GM18505 (cell line): Measurements from ENCODE around the gene MAEL.

ENCODE experiments used
- ATAC-seq: cut with Tn5 transposase; IDR thresholded peaks from one replicate; pipeline ENCODE4 v1.9.1; 2021; ENCODE audit not compliant: unreplicated experiment
- POLR2A ChIP-seq: IDR thresholded peaks from 4 replicates; pipeline ENCODE4 v1.6.1; 2011; ENCODE audit warnings: borderline replicate concordance; ENCODE audit not compliant: insufficient read depth, insufficient read length; ENCODE audit errors: extremely low read depth

MAEL gene

GRCh38 chr1:167056529-167057231, 67.6 kb downstream of the MAEL start:
- no peak for ATAC-seq
- no peak for TF ChIP-seq POLR2A

DNA sequence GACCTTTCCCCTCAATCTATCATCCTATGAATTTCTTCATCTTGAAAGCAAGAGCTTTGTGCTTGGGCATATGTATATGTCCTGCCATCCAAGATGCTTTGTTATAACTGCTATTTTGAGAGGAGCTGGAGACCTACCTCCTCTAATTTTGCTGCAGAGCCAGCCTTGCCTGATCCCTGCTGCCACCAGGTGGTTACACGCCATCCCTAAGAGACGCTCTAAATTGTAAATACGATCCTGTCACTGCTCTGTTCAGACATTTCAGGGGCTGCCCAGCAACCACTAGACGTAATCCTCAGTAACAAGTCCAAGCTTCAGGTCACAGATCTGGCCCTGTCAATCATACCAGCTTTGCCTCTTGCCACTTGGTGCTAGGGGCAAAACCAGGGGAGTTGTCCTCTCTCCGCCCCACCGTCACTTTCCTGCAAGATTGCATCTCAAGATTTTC, 68.2 kb downstream of the MAEL start:
- peak; percentile 42 for ATAC-seq
- TF ChIP-seq POLR2A, result no peak

GRCh38 chr1:167059045-167059808, 70.1 kb downstream of the MAEL start:
- ATAC-seq, result no peak
- no peak for TF ChIP-seq POLR2A

- ATAC-seq, result no peak
- TF ChIP-seq POLR2A, result no peak
Observed at GRCh38 chr1:167059809-167060107, 70.7 kb downstream of the MAEL start.

GRCh38 chr1:167060141-167061072, 71.3 kb downstream of the MAEL start:
- TF ChIP-seq POLR2A, result no peak
- no peak for ATAC-seq

DNA sequence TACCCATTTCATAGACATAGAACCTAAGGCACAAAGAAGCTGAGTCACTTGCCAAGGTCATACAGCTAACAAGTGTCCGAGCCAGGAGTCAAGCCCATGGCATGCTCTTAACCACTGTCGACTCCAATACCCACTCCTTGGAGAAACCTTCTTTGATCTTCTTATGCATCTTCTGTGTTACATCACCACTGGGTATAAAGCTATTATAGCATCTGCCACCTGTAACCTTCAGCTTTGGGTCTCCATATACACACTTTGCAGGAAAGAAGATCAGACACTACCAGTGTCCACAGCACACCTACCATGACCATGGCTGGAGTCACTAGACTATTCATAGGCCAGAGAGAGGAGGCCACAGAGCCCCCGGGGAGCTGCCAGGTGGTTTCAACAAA, 72.0 kb downstream of the MAEL start:
- no peak for ATAC-seq
- no peak for TF ChIP-seq POLR2A

- ATAC-seq, result no peak
- TF ChIP-seq POLR2A, result no peak
Observed at GRCh38 chr1:167064621-167065020, 75.5 kb downstream of the MAEL start.

GRCh38 chr1:167065471-167065870, 76.4 kb downstream of the MAEL start:
- TF ChIP-seq POLR2A, result no peak
- no peak for ATAC-seq

- TF ChIP-seq POLR2A, result no peak
- ATAC-seq, result peak; percentile 78
Observed at GRCh38 chr1:167066333-167067122, 77.4 kb downstream of the MAEL start.

- no peak for ATAC-seq
- no peak for TF ChIP-seq POLR2A
Observed at GRCh38 chr1:167067904-167068303, 78.8 kb downstream of the MAEL start.

GRCh38 chr1:167068761-167069160, 79.7 kb downstream of the MAEL start:
- ATAC-seq, result no peak
- TF ChIP-seq POLR2A, result no peak

DNA sequence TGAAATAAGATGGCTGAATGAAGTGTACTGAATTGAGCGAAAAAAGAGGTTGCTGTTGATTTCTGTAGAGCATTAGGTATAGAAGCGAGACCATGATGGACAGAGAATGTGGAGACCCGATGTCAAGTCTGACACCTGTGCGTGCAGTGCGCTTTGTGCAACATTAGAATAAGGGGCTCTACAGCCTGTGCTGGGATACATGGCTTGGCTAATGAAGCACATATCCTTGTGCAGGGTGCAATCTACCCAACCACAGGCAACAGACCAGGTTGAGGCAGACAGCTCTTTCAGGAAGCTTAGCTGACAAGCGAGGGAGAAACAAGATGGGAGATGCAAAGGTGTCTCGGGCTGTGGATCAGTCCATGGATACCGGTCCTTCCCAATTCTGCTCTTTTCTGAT, 82.2 kb downstream of the MAEL start:
- no peak for TF ChIP-seq POLR2A
- no peak for ATAC-seq
